HG03039 (cell line): ENCODE results near the gene GRHL3.

Experiments used
- ATAC-seq: cut with Tn5 transposase; IDR thresholded peaks from one replicate; pipeline ENCODE4 v1.9.1; 2021; ENCODE audit warnings: mild to moderate bottlenecking, moderate library complexity; ENCODE audit not compliant: unreplicated experiment

Gene GRHL3

DNA sequence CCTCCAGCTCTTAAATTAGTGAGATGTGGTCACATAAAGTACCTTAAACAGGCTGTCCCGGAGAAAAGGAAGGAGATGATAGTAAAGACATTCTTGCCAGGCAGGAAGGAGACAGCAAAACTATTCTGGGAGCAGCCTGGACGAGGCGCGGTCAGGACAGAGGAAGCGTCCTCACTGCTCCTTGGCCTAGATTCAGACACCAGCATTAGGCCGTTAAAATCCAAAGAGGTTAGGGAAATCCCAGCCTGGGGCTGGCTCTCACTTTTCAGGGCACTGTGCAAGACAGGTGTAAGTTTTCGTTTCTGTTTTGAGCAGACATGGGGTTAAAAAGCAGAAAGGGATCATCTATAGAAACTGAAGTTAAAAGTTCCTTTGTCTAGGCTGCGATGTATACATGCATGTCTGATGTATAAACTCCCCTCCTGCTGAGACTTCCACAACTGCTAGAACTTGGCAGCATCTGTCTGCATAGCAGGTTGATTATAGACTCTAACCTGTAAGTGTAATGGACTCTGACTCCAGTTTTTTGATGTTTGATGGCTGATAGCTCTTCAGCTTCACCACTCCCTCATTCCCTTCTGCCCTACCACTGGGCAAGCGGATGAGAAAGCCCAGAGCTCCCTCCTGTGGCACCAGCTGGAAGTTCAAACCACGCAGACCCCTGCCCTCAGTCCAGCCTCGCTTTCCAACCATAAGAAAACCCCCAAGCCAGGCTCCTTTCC lies 72.9 kb downstream of the GRHL3 start:
- ATAC-seq = peak; percentile 54

DNA sequence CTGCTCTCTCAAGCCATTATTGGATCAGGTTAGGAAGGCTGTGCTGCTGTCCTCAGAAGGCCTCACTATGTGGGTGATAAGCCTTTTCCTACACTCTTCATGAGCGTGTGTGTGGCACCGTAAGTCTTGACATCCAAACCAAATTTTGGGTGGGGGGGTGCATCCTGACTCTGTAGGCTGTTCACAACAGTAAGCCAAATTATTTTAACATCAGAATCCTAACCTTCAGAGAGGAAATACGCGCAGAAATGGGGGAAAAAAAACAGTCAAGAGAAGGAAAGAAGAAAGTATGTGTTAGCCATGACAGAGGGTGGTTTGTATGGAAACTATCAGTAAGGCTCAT lies 73.4 kb downstream of the GRHL3 start:
- no peak for ATAC-seq

DNA sequence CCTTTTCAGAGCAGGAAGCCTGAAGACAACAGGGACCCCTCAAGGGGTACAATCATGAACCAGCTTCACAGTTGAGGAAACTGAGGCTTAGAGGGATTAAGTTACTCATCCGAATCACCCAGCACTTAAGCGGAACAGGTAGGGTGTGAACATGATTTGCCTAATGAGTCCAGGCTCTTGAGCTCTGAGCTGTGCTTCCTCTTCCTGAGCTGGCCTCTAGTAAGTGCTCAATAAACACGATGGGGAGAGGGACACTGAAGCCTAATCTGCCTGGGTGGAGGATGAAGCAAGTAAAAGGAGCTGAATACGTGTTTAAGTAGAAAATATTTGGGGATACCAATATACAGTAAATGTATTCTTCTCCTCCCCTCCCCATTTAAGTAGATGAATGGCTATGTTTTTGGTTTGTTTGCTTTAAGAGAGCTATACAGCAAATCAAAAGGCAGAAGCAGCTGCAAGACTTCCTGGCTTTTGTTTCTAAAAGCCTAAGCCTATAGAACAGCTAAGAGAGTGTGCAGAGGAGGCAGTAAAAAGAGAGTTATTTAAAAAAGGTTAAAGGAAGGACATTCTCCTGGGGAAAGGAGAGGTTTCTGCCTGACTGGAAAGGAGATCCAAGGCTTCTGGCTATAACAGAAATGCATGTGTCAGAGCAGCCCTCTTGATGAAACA lies 74.0 kb downstream of the GRHL3 start:
- ATAC-seq = no peak

DNA sequence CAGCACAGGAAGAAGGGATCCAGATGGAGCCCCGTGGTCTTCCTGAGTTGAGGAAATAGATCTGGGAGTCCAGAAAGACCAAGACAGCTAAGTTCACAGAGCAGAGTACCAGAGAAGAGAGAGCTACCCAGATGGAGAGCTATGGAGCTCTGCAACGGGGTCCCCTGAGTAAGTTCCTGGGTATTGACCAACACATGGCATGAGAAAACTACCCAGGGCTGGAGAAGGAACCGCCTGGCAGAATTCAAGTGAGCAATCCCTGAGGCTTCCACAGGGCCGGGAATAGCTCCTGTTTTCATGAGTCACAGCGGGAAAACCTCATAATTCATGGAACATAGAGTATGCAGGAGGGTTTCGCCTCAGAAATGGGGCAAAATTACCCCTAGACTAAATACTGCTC lies 74.7 kb downstream of the GRHL3 start:
- ATAC-seq = no peak

DNA sequence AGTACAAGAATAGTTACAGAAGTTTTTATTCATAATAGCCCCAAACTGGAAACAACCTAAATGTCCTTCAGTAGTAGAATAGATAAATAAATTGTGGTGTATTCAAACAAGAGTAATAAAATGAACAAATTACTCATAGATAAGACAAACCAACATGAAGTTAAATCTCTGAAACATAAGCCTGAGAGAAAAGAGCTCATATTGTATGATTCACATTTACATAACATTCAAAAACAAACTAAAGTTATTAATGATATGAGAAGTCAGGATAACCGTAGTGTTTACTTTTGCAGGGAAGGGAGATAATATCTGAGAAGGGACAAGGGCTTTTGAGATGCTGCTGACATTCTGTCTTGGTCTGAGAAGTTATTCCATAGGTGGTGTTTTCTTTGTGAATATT lies 80.9 kb downstream of the GRHL3 start:
- ATAC-seq = no peak

DNA sequence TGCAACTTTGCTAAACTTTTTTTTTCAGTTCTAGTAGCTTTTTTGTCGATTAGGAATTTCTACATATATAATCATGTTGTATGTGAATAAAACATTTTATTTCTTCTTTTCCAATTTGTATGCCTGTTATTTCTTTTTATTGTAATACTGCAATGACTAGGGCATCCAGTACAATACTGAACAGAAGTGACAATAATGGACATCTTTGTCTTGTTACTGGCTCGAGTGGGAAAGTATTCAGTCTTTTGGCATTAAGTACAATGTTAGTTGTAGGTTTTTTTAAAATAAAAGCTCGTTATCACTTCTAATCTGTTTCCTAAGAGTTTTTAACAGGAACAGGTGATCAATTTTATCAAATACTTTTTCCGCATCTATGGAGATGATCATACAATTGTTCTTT lies 84.6 kb downstream of the GRHL3 start:
- no peak for ATAC-seq
